Keratinocyte (primary cell): ENCODE measurements around the gene C11orf68. TPM values are rescaled to one million over a fixed set of nuclear protein-coding genes. Genes with fewer than 3 reads are reported as not detected.

Experiments used
- DNase-seq: peaks from one replicate; pipeline ENCODE4 v3.0.0-alpha.2; 2011; ENCODE audit warnings: low read depth, missing footprints, low spot score
- FAIRE-seq: peaks from 2 replicates; lab custom pipeline; 2011; peaks lifted over from hg19 to GRCh38; lab: Jason Lieb, UNC
- H2AFZ ChIP-seq: 2 replicates; pipeline ENCODE4 v1.6.0; 2012; ENCODE audit warnings: low read length, control low read depth, inconsistent platforms; ENCODE audit not compliant: control insufficient read depth
- H3K27ac ChIP-seq: 2 replicates; pipeline ENCODE4 v1.5.1; 2011; ENCODE audit warnings: low read length; ENCODE audit not compliant: control insufficient read depth, insufficient read depth
- H3K27me3 ChIP-seq: 3 replicates; pipeline ENCODE4 v1.6.0; 2011; ENCODE audit warnings: low read length; ENCODE audit not compliant: control insufficient read depth, insufficient read depth; ENCODE audit errors: extremely low read depth
- H3K36me3 ChIP-seq, 2 experiments: 2 replicates in 1 of 2; 3 replicates in 1 of 2; pipeline ENCODE4 v1.5.1; 2011; ENCODE audit warnings: low read length in 2 of 2, mild to moderate bottlenecking in 1 of 2; ENCODE audit not compliant: control insufficient read depth in 2 of 2, insufficient read depth in 2 of 2; ENCODE audit errors: extremely low read depth in 1 of 2
- H3K4me1 ChIP-seq: 3 replicates; pipeline ENCODE4 v1.5.1; 2011; ENCODE audit warnings: low read length; ENCODE audit not compliant: control insufficient read depth, insufficient read depth; ENCODE audit errors: extremely low read depth
- H3K4me2 ChIP-seq: 3 replicates; pipeline ENCODE4 v1.6.0; 2011; ENCODE audit warnings: low read depth, low read length; ENCODE audit not compliant: control insufficient read depth, insufficient read depth; ENCODE audit errors: extremely low read depth
- H3K4me3 ChIP-seq, 3 experiments: fragments of 200-600 bp in 1 of 3; sonication (generic) in 1 of 3; 2 replicates in 2 of 3; 3 replicates in 1 of 3; pipeline ENCODE4 v1.5.1; 2011 to 2016; ENCODE audit warnings: low read length in 3 of 3, mild to moderate bottlenecking in 3 of 3, control low read depth in 2 of 3, inconsistent platforms in 1 of 3, low read depth in 1 of 3, mixed read lengths in 1 of 3, mixed run types in 1 of 3, moderate library complexity in 1 of 3; ENCODE audit not compliant: control insufficient read depth in 2 of 3, insufficient read depth in 2 of 3; ENCODE audit errors: extremely low read depth in 1 of 3
- H3K79me2 ChIP-seq: 2 replicates; pipeline ENCODE4 v1.6.0; 2012; ENCODE audit warnings: low read length; ENCODE audit not compliant: control insufficient read depth, insufficient read depth
- H3K9ac ChIP-seq: 3 replicates; pipeline ENCODE4 v1.6.0; 2011; ENCODE audit warnings: low read length; ENCODE audit not compliant: control insufficient read depth, insufficient read depth; ENCODE audit errors: extremely low read depth
- H3K9me1 ChIP-seq: 3 replicates; pipeline ENCODE4 v1.6.0; 2011; ENCODE audit warnings: low read length; ENCODE audit not compliant: control insufficient read depth, insufficient read depth; ENCODE audit errors: extremely low read depth
- H3K9me3 ChIP-seq: 2 replicates; pipeline ENCODE4 v1.5.1; 2012; ENCODE audit warnings: low read depth, low read length; ENCODE audit not compliant: control insufficient read depth
- H4K20me1 ChIP-seq: 3 replicates; pipeline ENCODE4 v1.6.0; 2011; ENCODE audit warnings: low read length; ENCODE audit not compliant: control insufficient read depth, insufficient read depth; ENCODE audit errors: extremely low read depth
- CTCF ChIP-seq, 3 experiments: IDR thresholded peaks in 1 of 3; conservative IDR thresholded peaks in 1 of 3; optimal IDR thresholded peaks in 1 of 3; 2 replicates in 2 of 3; 3 replicates in 1 of 3; pipeline versions ENCODE3 to v1.5.1; 2011; ENCODE audit warnings: low read length in 3 of 3, mild to moderate bottlenecking in 3 of 3, moderate library complexity in 2 of 3, control low read depth in 1 of 3, inconsistent platforms in 1 of 3; ENCODE audit not compliant: insufficient read depth in 2 of 3; ENCODE audit errors: extremely low read depth in 1 of 3
- EZH2 ChIP-seq: IDR thresholded peaks from one replicate; pipeline ENCODE4 v1.6.1; 2012; ENCODE audit warnings: inconsistent platforms, mild to moderate bottlenecking, low read length, moderate library complexity
- dilution Hi-C: fragments of 300-500 bp; cut with MboI; formaldehyde crosslinking; loops from one replicate; pipeline ENCODE4 v1.7.0; 2020; ENCODE audit warnings: low sequenced_read_pairs; ENCODE audit not compliant: extremely low pct_ligation_motif_present
- polyA plus RNA-seq, 5 experiments: library from polyadenylated mRNA; depleted of rRNA in 3 of 5; stranded (reverse) in 3 of 5; stranded (forward) in 1 of 5; unstranded in 1 of 5; fragments of >200 nt; gene quantifications; 1 replicate in 1 of 5; 2 replicates in 3 of 5; 3 replicates in 1 of 5; pipeline versions ENCODE4 v1.2.1 to v1.2.3, GENCODE V29; 2011 to 2012; ENCODE audit warnings: missing spikeins in 2 of 5, low read depth in 1 of 5, low replicate concordance in 1 of 5

C11orf68 gene
- polyA plus RNA-seq, 1 donor (not counting 4 experiments of a cell fraction or from before 2014, with no cell fraction given): 18.4 TPM

GRCh38 chr11:65919573-65920371 is 910 bp upstream of the C11orf68 start:
- Histone ChIP-seq H3K4me3 (peak overlapping the region; percentile 77 to 92 (median 80)), H2AFZ (peak overlapping the region; percentile 55), H3K27me3 (no peaks in the 10 kb centered on the region), H3K9me1 (no peaks in the 10 kb centered on the region), H3K4me2 (peak overlapping the region; percentile 95), H3K36me3 (peaks cover 6 to 22% of the 10 kb centered on the region in 2 experiments), H3K9ac (peak overlapping the region; percentile 80), H3K4me1 (peaks cover 52% of the 10 kb centered on the region), H3K79me2 (peaks cover 47% of the 10 kb centered on the region), H4K20me1 (no peaks in the 10 kb centered on the region), H3K9me3 (no peaks in the 10 kb centered on the region), H3K27ac (peak overlapping the region; percentile 61)
- no peak for TF ChIP-seq EZH2
- no peak for TF ChIP-seq CTCF (optimal IDR thresholded peaks at IDR 0.05 in 1 of 3, IDR thresholded peaks at IDR 0.05 in 1 of 3, conservative IDR thresholded peaks at IDR 0.05 in 1 of 3; ENCODE audit: extremely low read depth in 1 of 3, insufficient read depth in 2 of 3, low read length in 3 of 3)
- DNase-seq: no peak
- dilution Hi-C loops: no loop called here
- FAIRE-seq: no peak

- Histone ChIP-seq H3K9ac (peak within 1 kb of the TSS; percentile 91), H3K4me3 (peak within 1 kb of the TSS; percentile 77 to 92 (median 80)), H3K79me2 (peaks cover 47% of the 10 kb centered on the region), H3K36me3 (peaks cover 6 to 16% of the 10 kb centered on the region in 2 experiments), H4K20me1 (no peaks in the 10 kb centered on the region), H3K27me3 (no peaks in the 10 kb centered on the region), H3K4me2 (peak within 1 kb of the TSS; percentile 95), H2AFZ (peak within 1 kb of the TSS; percentile 55), H3K9me3 (no peaks in the 10 kb centered on the region), H3K4me1 (peaks cover 59% of the 10 kb centered on the region), H3K27ac (peak within 1 kb of the TSS; percentile 95), H3K9me1 (no peaks in the 10 kb centered on the region)
- FAIRE-seq (no peak), DNase-seq (no peak)
- TF ChIP-seq CTCF (optimal IDR thresholded peaks at IDR 0.05 in 1 of 3, IDR thresholded peaks at IDR 0.05 in 1 of 3, conservative IDR thresholded peaks at IDR 0.05 in 1 of 3; ENCODE audit: extremely low read depth in 1 of 3, insufficient read depth in 2 of 3, low read length in 3 of 3) (no peak), EZH2 (no peak)
- dilution Hi-C loops: no loop called here
These were observed 295 bp upstream of the C11orf68 start, which contains the start of gene DRAP1 for GRCh38 chr11:65919141-65919572. TSS of gene DRAP1 (plus strand) at chr11:65919426. CDS start at chr11:65919502, 76 bp downstream.
